HCT116 (cell line): ENCODE results near the gene SOWAHC.

Experiments used
- CTCF ChIP-seq, 3 experiments: fragments of 200-600 bp in 1 of 3; sonication (generic) in 1 of 3; IDR thresholded peaks in 2 of 3; conservative IDR thresholded peaks in 1 of 3; 2 replicates each; pipeline ENCODE4 v1.5.1; 2012 to 2017; ENCODE audit warnings: low read depth in 2 of 3, low read length in 2 of 3, antibody characterized with exemption in 1 of 3, borderline replicate concordance in 1 of 3, control low read depth in 1 of 3, mild to moderate bottlenecking in 1 of 3, mixed read lengths in 1 of 3, mixed run types in 1 of 3, moderate library complexity in 1 of 3; ENCODE audit not compliant: insufficient read depth in 1 of 3
- ELF1 ChIP-seq: IDR thresholded peaks from 2 replicates; pipeline ENCODE4 v1.6.1; 2012; ENCODE audit warnings: low read depth, borderline replicate concordance
- EZH2 ChIP-seq: fragments of 200-600 bp; sonication (generic); IDR thresholded peaks from 2 replicates; pipeline ENCODE4 v1.6.1; 2017; ENCODE audit warnings: antibody characterized with exemption, mixed run types
- POLR2A ChIP-seq: IDR thresholded peaks from 2 replicates; pipeline ENCODE4 v1.7.0; 2011; ENCODE audit warnings: borderline replicate concordance; ENCODE audit not compliant: insufficient read depth, insufficient read length; ENCODE audit errors: extremely low read depth
- SIN3A ChIP-seq: IDR thresholded peaks from 2 replicates; pipeline ENCODE4 v1.6.1; 2012; ENCODE audit warnings: low read depth
- SP1 ChIP-seq: IDR thresholded peaks from 2 replicates; pipeline ENCODE4 v1.6.1; 2012; ENCODE audit warnings: low read depth
- ZBTB33 ChIP-seq: IDR thresholded peaks from 2 replicates; pipeline ENCODE4 v1.6.1; 2011; ENCODE audit warnings: mild to moderate bottlenecking, low read length, moderate library complexity; ENCODE audit not compliant: insufficient replicate concordance; ENCODE audit errors: extremely low read depth

DNA sequence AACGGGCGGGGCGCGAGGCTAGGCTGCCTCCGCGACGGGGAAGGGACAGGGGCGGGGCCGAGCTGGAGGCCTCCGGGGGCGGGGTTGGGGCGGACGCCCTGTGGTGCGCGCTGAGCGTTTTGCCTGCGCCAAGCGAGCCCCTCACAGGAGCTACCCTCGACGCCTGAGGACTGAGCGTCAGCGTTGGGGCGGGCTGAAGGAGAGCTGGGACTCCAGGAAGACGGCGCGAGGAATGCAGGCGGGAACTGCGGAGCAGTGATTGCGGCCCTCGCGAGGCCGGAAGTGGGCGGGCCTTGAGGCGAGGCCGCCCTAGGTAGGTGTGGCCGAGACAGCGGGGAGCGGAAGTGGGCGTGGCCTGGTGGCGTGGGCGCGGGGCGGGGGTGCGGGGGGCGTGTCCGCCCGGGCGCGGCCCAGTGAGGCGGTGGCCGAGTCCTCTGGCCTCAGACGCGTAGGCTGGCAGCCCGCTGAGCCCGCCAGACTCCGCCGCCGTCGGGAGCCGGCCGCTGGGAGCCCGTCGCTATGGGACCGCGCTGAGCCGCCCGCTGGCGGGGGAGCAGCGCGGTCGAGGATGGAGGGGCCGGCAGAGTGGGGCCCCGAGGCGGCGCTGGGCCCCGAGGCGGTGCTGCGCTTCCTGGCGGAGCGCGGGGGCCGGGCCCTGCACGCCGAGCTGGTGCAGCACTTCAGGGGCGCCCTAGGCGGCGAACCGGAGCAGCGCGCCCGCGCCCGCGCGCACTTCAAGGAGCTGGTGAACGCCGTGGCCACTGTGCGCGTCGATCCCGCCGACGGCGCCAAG, at the start of gene SOWAHC, which contains the start of gene SEPTIN10:
- no peak for TF ChIP-seq EZH2
- TF ChIP-seq SP1 = peak; percentile 92
- TF ChIP-seq POLR2A = peak; percentile 51
- no peak for TF ChIP-seq CTCF (IDR thresholded peaks at IDR 0.05 in 2 of 3, conservative IDR thresholded peaks at IDR 0.05 in 1 of 3; ENCODE audit: borderline replicate concordance in 1 of 3, insufficient read depth in 1 of 3, low read depth in 2 of 3, low read length in 2 of 3)
- peak; percentile 89 for TF ChIP-seq ZBTB33
- peak; percentile 85 for TF ChIP-seq SIN3A
- peak; percentile 76; the same call in 1 of the 2 replicates for TF ChIP-seq ELF1
